Islet precursor cell (in vitro differentiated cells): ENCODE measurements around the gene SOWAHA.

Source experiments
- DNase-seq: peaks from one replicate; pipeline ENCODE4 v3.0.0-alpha.2; 2018

The SOWAHA gene

GRCh38 chr5:132808866-132809265 lies 4.2 kb upstream of the SOWAHA start:
- DNase-seq, result peak; percentile 92

DNA sequence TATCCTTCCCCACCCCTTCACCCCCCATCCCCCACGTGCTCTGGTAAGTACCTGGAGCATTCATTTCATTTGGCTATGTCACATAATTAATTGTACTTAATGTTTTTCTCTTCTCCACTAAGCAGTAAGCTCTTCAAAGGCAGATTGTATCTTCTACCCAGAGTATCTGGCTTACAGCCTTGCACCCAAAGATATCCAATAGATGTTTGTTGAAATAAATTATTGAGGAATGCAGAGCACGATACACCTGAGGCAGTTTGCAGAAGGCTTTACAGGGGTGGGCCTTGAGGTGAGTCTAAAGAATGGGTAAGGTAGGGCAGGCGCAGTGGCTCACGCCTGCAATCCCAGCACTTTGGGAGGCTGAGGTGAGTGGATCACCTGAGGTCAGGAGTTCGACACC lies 2.5 kb upstream of the SOWAHA start:
- DNase-seq, result no peak

DNA sequence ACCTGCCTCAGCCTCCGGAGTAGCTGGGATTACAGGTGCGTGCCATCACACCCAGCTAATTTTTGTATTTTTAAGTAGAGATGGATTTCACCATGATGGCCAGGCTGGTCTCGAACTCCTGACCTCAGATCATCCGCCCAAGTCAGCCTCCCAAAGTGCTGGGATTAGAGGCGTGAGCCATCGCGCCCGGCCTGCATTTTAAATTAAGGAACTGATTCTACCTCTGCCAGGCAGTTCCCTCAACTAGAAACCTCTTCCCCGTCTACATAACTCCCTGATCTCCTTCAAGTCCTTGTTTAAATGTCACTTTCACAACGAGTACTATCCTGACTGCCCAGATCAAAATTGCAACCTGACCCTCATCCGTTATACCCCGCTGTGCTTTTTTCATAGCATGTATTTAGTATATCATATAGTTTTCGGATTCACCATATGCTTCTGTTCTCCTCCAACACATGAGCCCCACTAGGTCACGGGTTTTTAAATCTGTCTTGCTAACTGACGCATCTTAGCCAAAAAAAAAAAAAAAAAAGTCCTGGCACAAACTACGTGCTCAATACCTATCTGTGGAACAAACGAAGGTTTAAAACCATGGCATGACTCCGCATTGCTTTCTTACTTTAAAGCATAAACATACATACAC lies 858 bp upstream of the SOWAHA start:
- DNase-seq, result no peak

GRCh38 chr5:132813599-132814502 lies 749 bp downstream of the SOWAHA start:
- DNase-seq, result peak; percentile 78

GRCh38 chr5:132814503-132815294 lies 1.6 kb downstream of the SOWAHA start:
- peak; percentile 67 for DNase-seq

- DNase-seq, result no peak
Measured at GRCh38 chr5:132815454-132815853, 2.4 kb downstream of the SOWAHA start.

GRCh38 chr5:132816083-132816482 lies 3.0 kb downstream of the SOWAHA start:
- DNase-seq, result no peak

DNA sequence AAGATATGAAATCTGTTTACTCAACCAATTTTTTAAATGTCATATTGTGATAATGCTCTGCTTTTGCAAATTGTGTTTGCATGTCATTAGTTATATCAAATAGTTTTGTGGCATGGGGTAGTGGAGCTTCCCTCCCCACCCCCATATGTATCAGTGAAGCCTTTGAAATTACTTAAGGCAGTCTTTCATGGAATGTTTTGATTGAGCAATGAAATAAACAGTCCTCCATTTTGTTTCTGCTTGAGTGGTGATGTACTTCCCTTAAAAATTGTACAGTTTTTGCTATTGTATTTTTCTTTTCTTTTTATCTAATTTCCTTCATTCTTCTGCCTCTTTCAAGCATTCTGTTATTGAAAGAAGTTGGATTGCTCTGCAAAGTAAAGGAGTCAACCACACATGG lies 3.5 kb downstream of the SOWAHA start:
- DNase-seq, result no peak

GRCh38 chr5:132817011-132817410 lies 3.9 kb downstream of the SOWAHA start:
- no peak for DNase-seq

DNA sequence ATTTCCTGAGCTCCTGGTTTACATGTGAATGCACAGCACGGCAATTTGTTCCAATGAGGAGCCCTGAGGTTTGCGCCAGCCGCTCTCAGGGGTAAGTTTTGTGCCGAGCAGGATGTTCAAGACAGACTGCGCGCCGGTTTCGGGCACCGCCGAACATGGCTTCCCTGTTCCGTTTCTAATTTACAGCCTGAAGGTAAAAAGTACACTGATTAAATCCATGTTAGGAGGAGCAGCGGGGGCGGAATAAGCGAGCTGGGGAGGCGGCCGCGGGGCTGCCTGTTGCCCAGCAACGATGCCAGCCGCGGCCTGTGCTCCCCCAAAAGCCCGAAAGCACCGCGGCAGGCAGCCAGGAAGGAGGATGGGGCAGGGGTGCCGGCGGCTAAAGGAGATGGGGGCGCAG lies 6.4 kb downstream of the SOWAHA start:
- no peak for DNase-seq

DNA sequence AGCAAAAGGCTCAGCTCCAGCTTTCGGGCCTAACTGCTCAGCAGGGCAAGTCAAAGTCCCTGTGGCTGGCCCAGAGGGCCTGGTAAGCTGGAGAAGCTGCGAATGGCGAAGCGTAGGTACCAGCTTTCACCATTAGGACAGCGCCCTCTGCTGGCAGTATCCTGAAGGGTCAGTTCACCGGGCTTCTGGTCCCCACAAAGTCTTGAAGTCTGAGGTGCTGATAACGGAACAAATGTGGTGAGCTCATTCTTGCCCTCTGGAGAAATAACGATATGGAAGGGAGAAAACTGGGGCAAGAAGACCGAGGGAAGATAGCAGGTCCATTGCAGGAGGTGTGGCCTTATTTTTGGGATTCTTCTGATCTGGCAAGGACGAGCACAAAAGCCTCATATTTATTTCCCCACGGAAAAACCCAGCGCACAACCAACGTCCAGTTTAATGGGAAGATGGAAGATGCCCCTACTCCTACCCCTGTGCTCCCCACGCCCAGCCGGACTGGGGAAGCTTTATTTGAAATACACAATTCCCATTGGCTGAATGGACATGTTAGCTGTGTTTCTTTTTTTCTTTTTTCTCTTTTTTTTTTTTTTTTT lies 7.2 kb downstream of the SOWAHA start:
- DNase-seq, result peak; percentile 95

GRCh38 chr5:132821350-132821749 lies 8.2 kb downstream of the SOWAHA start:
- DNase-seq, result no peak

DNA sequence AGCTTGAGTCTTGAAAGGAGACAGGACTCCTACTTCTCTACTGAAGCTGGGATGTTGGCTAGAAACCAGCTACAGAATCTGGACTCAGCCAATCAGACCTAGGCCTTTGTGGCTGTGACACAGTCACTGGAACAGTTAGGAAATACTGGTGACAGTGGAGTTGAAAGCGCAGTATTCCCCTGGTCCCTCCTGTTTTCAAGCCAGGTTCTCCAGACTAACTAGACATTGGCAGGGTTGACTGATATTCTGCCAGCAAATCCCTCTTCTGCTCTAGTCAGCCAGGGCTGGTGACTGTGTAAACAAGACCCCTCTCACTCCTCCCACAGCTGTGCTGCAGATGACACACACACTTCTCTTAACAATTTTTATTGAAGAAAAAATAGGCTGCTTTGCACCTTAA lies 8.7 kb downstream of the SOWAHA start:
- no peak for DNase-seq

DNA sequence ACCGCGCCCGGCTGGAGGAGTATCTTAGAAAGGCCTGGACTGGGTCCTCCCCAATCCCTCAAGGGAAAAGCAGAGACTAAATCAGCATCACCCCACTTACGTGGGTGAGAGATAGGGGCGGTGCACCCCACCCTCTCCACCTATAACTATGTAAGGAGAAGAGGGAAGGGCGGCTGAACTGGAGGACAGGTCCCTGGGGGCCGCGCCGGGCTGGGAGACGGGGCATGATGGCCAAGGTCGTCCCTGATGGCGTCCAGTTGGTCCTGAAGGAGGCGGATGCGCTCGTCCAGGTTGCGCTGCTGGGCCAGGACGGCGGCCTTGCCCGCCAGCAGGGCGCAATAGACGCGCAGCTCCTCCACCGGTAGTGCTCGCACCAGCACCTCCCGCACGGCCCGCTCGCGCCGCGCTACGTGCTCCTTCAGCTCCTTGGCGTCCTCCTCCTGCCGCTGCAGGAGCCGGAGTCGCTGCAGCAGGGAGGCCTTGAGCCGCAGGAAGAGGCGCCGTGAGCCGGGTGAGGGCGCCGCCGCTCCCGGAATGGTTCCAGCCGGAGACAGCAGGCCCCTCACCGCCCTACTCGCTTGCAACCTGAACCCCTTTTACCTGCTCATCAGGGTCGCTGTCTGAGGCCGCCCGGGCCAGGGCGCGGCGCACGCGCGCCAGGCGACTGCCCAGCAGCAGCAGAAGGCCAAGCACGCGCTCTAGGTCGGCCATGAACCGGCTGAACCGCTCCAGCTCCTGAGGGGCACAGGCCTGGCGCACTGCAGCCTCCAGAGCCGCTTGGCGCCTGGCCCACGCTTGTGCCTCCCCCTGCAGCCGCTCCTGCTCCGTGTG lies 9.8 kb downstream of the SOWAHA start:
- DNase-seq, result peak; percentile 90

GRCh38 chr5:132823481-132824050 lies 10.5 kb downstream of the SOWAHA start:
- DNase-seq, result no peak

GRCh38 chr5:132824426-132824825 lies 11.3 kb downstream of the SOWAHA start:
- DNase-seq, result no peak

GRCh38 chr5:132825033-132825833 lies 12.1 kb downstream of the SOWAHA start:
- peak; percentile 68 for DNase-seq

DNA sequence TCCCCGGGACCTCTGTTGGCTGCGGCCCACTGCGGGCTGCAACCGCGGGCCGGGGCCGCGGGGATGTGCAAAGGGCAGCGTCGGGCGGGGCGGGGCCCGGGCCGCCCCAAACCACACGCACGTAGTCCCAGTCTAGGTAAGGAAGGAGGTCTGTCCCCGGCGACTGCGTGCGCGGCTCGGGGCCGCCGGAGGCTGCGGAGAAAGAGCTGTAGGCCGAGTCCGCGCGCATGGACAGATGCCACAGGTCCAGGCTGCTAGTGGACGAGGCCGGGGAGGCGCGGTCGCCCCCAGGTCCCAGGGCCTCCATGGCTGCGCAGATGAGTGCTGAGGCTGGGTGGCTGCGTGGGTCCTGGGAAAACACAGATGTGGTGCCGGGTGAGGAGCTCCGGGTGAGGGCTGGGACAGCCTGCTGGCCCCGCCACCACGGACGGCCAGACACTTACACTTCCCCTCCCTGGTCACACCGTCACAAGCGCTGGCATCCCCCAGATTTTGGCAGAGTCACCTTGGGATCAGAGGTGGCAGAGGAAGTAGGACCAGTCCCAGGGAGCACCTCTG lies 12.8 kb downstream of the SOWAHA start:
- no peak for DNase-seq

DNA sequence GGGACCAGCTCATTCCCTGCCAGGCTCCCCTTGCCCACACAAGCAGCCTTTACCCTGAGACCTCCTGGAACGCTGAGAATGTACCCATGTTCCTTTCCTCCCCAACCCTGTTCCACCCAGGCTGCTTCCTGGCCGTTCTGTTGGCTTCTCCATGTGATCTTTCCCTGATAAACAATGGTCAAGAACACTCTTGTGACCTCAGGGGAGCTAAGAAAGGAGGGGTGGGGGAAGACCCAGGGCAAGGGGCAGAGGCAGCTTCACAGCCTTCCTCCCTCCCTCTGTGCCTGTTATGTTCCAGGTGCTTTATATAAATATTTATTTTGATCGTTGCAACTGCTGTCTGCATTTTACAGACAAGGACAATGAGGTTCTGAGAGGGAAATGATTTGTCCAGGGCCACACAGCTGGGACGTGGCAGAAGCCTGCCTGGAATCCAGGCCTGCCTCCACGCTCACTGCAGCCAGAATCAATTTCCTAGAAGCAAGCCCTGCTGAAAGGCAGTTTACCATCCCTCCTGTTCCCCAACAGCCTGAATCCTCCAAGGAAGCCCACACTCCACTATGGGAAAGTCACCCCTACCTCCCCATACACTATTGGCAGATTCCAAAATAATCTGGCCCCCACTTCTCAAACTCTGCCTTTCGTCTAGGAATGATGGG lies 13.5 kb downstream of the SOWAHA start:
- no peak for DNase-seq
